GM15510 (cell line): ENCODE data around the gene DCXR.

Experiments used
- POLR2A ChIP-seq: IDR thresholded peaks from 3 replicates; pipeline ENCODE4 v1.6.1; 2011; ENCODE audit warnings: borderline replicate concordance; ENCODE audit not compliant: insufficient read length; ENCODE audit errors: extremely low read depth

The DCXR gene

GRCh38 chr17:82078433-82078832, 40.9 kb upstream of the DCXR start:
- no peak for TF ChIP-seq POLR2A

- no peak for TF ChIP-seq POLR2A
Measured at GRCh38 chr17:82077617-82078358, 40.3 kb upstream of the DCXR start.

GRCh38 chr17:82076785-82077591, 39.5 kb upstream of the DCXR start:
- TF ChIP-seq POLR2A: peak; percentile 20

GRCh38 chr17:82076018-82076784, 38.7 kb upstream of the DCXR start:
- TF ChIP-seq POLR2A: no peak

DNA sequence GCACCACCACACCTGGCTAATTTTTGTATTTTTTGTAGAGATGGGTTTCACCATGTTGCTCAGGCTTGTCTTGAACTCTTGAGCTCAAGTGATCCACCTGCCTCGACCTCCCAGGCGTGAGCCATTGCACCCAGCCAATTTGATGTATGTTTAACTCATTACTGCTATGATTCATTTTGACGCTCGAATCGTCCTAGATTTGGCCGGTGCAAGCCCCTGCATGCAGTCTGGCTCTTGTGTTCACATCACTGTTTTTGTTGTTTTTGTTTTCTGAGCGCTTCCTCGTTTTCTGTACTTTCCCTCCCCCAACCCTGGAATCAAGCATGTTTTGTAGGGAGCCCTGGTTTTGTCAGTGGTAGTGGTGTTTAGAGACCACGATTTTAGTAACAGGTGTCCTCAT, 35.9 kb upstream of the DCXR start:
- TF ChIP-seq POLR2A: no peak

- no peak for TF ChIP-seq POLR2A
Measured at GRCh38 chr17:82072827-82073226, 35.3 kb upstream of the DCXR start.

DNA sequence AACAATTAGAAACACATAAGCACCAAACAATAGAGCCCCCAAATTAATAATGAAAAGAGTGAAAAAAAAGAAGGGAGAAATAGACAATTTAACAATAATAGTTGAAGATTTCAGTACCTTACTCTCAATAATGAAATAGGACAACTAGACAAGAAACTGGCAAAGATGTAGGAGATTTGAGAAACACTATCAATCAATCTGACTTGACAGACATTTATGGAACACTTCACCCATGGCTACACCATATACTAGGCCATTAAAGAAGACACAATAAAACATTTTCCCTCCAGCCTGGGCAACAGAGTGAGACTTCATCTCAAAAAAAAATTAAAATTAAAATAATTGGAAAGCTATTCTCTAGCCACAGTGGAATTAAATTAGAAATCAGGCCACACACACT, 33.1 kb upstream of the DCXR start:
- no peak for TF ChIP-seq POLR2A

DNA sequence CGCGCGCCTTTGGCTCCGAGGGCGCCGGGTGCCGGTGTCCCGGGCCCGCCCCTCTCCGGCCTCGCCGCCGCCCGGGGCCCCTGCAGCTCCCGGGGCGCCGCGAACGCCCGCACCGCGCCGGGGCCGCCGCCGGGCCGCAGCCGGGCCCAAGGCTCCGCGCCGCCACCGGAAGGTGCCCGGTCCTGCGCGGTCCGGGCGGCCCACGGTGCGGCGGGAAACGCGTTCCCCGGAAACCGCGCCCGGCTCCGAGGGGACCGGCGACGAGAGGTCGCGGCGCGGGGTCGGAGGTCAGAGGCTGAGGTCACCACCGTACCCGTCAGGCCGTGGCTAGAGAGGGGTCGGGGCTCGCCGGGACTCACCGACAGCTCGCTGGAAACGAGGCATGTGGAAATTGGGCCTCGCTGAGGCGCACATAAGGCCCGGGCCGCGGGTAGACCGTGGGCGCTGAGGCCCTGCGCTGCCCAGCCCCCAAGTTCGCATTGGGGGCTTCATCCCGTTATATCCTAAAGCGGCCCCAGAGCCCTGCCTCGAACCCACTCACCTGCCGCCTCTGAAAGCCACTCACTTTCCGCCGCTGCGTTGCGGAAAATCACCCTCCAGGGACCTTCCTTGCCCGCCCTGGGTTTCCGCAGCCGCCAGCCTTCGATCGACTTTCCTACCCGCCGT, 28.3 kb upstream of the DCXR start, which contains the start of gene DUS1L:
TSS of gene DUS1L (minus strand) at position 167 of the 666 bp plus-strand sequence. CDS start 745 bp downstream, outside the sequence.
- peak; percentile 87 for TF ChIP-seq POLR2A

GRCh38 chr17:82065193-82065637, 27.7 kb upstream of the DCXR start:
- TF ChIP-seq POLR2A: no peak

GRCh38 chr17:82064433-82065192, 27.1 kb upstream of the DCXR start:
- TF ChIP-seq POLR2A: no peak

- TF ChIP-seq POLR2A: no peak
Measured at GRCh38 chr17:82063424-82064415, 26.2 kb upstream of the DCXR start.

DNA sequence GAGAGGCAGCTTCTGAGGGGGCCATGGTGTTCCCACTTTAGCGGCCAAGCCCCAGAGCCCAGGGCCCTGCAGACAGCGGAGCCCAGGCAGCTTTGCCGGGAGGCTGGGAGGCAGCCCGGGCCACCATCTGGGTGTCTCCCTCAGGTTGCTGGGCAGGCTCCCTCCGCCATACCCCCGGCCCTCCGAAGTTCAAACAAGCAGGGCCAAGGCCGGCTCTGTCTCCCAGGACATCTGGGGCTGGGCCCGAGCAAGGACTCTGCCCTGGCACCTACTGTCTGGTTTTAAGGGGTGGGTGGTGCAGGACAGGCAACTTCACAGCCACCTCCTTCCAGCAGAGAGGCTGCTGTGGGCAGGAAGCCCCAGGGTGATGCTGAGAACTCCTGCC, 25.5 kb upstream of the DCXR start:
- TF ChIP-seq POLR2A: no peak
